GM06990 (cell line): ENCODE measurements around the gene CHRM5.

ENCODE experiments used
- DNase-seq: peaks from one replicate; pipeline ENCODE4 v3.0.0-alpha.2; 2011; ENCODE audit not compliant: insufficient read length; ENCODE audit errors: extremely low read depth
- H3K27me3 ChIP-seq: replicated peaks from 2 replicates; pipeline ENCODE4 v1.6.0; 2011; ENCODE audit warnings: low read length; ENCODE audit not compliant: control insufficient read depth, insufficient read depth
- H3K36me3 ChIP-seq: 2 replicates; pipeline ENCODE4 v1.5.1; 2011; ENCODE audit warnings: low read length; ENCODE audit not compliant: control insufficient read depth, insufficient read depth
- H3K4me3 ChIP-seq: replicated peaks from 2 replicates; pipeline ENCODE4 v1.5.1; 2011; ENCODE audit warnings: low read depth, mild to moderate bottlenecking, control low read depth, low read length
- TF ChIP-seq, protein P1 (sequence below): IDR thresholded peaks from 2 replicates; pipeline ENCODE4 v1.5.1; 2011; ENCODE audit warnings: low read length, control low read depth, mild to moderate bottlenecking, inconsistent platforms; ENCODE audit not compliant: insufficient read depth, poor library complexity, severe bottlenecking

CHRM5 gene

DNA sequence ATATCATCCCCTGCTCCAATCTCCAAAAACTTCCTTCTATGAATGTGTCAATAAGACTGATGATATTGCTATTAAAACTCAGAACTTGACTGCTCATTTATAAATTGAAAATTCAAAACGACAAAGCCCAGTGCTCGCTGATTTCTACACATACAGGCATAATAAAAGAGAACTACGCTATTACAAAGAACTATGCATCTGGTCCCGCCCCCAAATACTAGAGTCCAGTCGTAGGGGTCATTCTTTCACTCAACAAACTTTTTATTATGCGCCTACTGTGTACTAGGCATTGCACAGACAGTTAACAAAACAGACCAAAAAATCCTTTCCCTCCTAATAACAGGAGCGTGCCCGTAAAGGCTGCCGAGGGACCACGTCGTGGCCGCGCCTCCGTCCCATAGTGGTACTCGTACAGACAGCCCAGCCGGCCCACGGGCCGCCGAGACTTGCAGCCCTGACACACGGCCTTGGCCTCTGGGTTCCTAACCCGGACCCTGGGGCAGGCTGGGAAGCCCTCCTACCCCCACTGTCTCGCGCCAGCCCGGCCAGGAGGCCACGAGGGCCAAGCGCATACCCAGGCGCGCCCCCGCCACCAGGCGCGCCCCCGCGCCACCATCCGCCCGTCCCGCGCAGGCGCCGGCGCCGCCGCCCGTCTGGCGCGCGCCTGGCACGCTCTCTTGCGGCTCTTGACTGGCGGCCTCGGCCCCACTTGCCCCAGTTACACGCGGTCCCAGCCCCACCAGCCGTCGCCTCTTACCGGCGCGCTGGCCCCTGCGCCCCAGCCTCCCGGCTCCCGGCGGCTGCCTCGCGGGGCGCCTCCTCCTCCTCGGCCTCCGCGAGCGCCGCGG is 70.0 kb downstream of the CHRM5 start:
- TF ChIP-seq, protein P1, sequence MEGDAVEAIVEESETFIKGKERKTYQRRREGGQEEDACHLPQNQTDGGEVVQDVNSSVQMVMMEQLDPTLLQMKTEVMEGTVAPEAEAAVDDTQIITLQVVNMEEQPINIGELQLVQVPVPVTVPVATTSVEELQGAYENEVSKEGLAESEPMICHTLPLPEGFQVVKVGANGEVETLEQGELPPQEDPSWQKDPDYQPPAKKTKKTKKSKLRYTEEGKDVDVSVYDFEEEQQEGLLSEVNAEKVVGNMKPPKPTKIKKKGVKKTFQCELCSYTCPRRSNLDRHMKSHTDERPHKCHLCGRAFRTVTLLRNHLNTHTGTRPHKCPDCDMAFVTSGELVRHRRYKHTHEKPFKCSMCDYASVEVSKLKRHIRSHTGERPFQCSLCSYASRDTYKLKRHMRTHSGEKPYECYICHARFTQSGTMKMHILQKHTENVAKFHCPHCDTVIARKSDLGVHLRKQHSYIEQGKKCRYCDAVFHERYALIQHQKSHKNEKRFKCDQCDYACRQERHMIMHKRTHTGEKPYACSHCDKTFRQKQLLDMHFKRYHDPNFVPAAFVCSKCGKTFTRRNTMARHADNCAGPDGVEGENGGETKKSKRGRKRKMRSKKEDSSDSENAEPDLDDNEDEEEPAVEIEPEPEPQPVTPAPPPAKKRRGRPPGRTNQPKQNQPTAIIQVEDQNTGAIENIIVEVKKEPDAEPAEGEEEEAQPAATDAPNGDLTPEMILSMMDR: no peak
- Histone ChIP-seq H3K4me3 (peak overlapping the region; percentile 95), H3K27me3 (no peaks in the 10 kb centered on the region), H3K36me3 (no peaks in the 10 kb centered on the region)
- peak; percentile 87 for DNase-seq

DNA sequence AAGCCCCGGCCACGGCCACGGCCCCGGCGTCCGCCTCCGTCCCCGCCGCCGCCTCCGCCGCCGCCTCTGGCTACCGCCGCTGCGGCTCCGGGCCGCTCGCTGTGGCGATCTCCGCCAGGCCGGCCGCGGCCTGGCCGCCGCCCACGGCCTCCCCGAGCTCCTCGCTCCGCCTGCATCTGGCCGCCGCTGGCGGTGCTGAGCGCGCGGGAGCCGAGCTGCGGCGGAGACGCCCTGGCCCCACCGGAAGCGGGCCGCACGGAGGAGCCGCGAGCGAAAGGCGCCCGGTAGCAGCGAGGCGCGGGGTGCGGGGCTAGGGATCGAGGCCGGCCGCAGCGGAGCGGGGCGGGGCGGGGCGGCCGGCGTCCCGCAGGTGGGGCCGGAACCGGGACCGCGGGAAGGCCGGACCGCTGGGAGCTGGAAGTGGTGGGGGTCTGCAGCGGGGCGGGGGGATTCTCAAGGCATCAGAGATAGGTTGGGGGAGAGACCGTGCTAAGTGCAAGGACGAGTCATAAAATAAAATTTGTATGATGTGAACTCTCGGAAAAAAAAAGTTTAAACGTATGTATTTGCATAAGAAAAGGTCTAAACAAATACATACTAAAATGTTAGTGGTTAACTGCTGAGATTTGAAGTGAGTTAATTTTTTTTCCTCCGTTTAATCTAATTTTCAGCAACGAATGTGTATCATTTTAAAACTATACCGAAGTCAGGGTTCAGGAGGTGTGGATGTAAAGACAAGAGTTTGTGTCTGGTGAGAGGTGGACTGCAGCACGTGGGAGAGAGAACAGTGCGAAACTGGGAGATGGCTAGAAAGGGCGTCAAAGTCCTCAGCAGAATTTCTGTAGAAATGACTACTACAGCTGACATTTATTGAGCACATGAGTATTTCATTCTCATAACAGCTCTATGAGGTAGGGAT is 70.8 kb downstream of the CHRM5 start, which contains the start of gene AVEN:
Gene AVEN (minus strand): TSS at position 334 of the 919 bp plus-strand sequence. CDS start 158 bp downstream, at position 176.
- DNase-seq: peak; percentile 76
- TF ChIP-seq, protein P1: no peak
- Histone ChIP-seq H3K27me3 (no peaks in the 10 kb centered on the region), H3K4me3 (peak within 1 kb of the TSS; percentile 95), H3K36me3 (no peaks in the 10 kb centered on the region)

DNA sequence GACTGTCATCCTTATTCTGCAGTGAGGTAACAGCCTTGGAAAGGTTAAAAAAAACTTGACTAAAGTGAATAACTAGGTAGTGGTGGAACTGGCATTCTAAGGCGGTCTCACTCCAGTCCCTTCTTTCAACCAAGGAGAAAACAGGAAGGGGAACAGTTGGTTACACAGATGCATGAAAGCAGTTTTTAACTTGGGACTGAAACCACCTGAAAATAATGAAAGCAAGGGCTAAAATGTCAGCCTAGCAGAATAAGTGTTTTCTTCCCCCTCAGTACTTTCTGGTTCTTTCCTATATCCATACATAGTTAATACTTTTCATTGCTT is 71.5 kb downstream of the CHRM5 start:
- peak; percentile 36 for DNase-seq
- H3K4me3 ChIP-seq: peak overlapping the region; percentile 95
- no peaks in the 10 kb centered on the region for H3K36me3 ChIP-seq
- no peaks in the 10 kb centered on the region for H3K27me3 ChIP-seq
- TF ChIP-seq, protein P1: no peak

DNA sequence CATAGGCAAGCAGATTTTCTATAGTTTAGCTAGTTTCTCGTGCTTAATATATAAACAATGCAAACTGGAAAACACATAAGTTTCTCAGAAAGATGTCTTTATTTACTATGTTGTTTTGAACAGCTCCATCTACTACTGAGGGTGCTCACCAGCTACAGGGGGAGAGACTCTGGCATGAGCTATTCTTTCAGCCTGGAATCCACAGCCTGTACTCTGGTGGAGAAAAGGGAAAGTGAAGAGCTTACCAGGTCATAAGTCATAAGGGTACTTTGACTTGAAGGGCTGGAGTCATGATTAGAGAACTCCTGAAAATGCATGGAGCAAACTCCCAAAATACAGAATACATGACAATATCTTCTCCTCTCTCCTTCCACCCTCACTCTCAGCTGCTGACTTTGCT is 75.1 kb downstream of the CHRM5 start:
- TF ChIP-seq, protein P1: no peak
- Histone ChIP-seq H3K4me3 (no peak overlapping the region), H3K27me3 (no peaks in the 10 kb centered on the region), H3K36me3 (no peaks in the 10 kb centered on the region)
- no peak for DNase-seq

DNA sequence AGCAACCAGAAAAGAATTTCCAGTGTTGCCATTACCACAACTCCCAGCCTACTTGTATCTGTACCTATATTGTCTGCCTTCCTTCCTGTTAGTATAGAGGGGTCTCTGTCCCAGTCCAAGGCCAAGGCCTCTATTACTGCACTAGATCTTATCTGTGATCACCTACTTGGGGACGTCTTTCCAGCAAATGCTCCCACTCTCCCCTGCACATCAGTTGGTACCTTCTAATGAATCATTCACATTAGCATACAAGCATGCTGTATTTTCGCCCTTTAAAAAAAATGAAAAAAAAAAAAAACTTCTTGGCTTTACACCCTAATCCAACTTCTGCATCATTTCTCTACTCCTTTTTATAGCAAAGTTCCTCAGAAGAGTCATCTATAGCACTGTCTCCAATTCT is 75.5 kb downstream of the CHRM5 start:
- TF ChIP-seq, protein P1: no peak
- H3K27me3 ChIP-seq: no peaks in the 10 kb centered on the region
- no peaks in the 10 kb centered on the region for H3K36me3 ChIP-seq
- no peak for DNase-seq
- H3K4me3 ChIP-seq: no peak overlapping the region
